NB4 (cell line): ENCODE results near the gene ADORA1.
A peak's percentile ranks its signal among the peaks of the same experiment; 100 is the strongest.

Experiments used
- DNase-seq: peaks from one replicate; pipeline ENCODE4 v3.0.0; 2010; ENCODE audit warnings: low read depth
- H3K4me3 ChIP-seq: one replicate; pipeline ENCODE4 v1.5.1; 2011; ENCODE audit warnings: mild to moderate bottlenecking, low read depth, low read length, moderate library complexity
- CTCF ChIP-seq: IDR thresholded peaks from one replicate; pipeline ENCODE4 v1.5.1; 2012; ENCODE audit warnings: low read depth, low read length
- MAX ChIP-seq: IDR thresholded peaks from 2 replicates; pipeline ENCODE4 v1.6.1; 2011; ENCODE audit warnings: low read depth, low read length
- MYC ChIP-seq: IDR thresholded peaks from 2 replicates; pipeline ENCODE4 v1.6.1; 2011; ENCODE audit warnings: low read depth, low read length
- POLR2A ChIP-seq: IDR thresholded peaks from 2 replicates; pipeline ENCODE4 v1.6.1; 2011; ENCODE audit warnings: mild to moderate bottlenecking; ENCODE audit not compliant: insufficient read length; ENCODE audit errors: extremely low read depth

Gene ADORA1

GRCh38 chr1:203178821-203179666 lies 51.5 kb downstream of the ADORA1 start:
- H3K4me3 ChIP-seq, result no peak overlapping the region
- TF ChIP-seq CTCF, result no peak
- no peak for TF ChIP-seq POLR2A
- peak; percentile 65 for DNase-seq

GRCh38 chr1:203179667-203180005 lies 52.1 kb downstream of the ADORA1 start:
- DNase-seq, result no peak
- no peak for TF ChIP-seq POLR2A
- no peak for TF ChIP-seq MAX
- no peak for TF ChIP-seq MYC
- TF ChIP-seq CTCF, result no peak
- no peak overlapping the region for H3K4me3 ChIP-seq

- DNase-seq, result no peak
- no peak overlapping the region for H3K4me3 ChIP-seq
- TF ChIP-seq MYC (no peak), MAX (no peak), CTCF (no peak), POLR2A (no peak)
Measured at GRCh38 chr1:203180611-203181330, 53.2 kb downstream of the ADORA1 start.

- TF ChIP-seq MAX, result no peak
- TF ChIP-seq MYC, result no peak
- TF ChIP-seq CTCF, result no peak
- TF ChIP-seq POLR2A, result no peak
- peak; percentile 44 for DNase-seq
- H3K4me3 ChIP-seq, result no peak overlapping the region
Measured at GRCh38 chr1:203181586-203182386, 54.3 kb downstream of the ADORA1 start.

GRCh38 chr1:203182387-203182953 lies 54.9 kb downstream of the ADORA1 start:
- DNase-seq, result no peak

More at GRCh38 chr1:203182387-203182953, 54.9 kb downstream of the ADORA1 start:
- H3K4me3 ChIP-seq, result no peak overlapping the region
- no peak for TF ChIP-seq POLR2A
- no peak for TF ChIP-seq MAX
- TF ChIP-seq MYC, result no peak
- no peak for TF ChIP-seq CTCF
